Amygdala (tissue), 56 donors: ENCODE data around the gene RSF1.
"Not testable (repeated sequence)": the region's sequence is repeated elsewhere in the genome, so short reads cannot be mapped to it uniquely, and the experiment has no call there.

ENCODE experiments used
- DNase-seq, 56 donors: peaks; one replicate each; lab custom pipeline; 2025; lab: John Stamatoyannopoulos, UW

Gene RSF1

GRCh38 chr11:77633926-77634325 lies 186.6 kb downstream of the RSF1 start:
- not testable (repeated sequence) for DNase-seq

DNA sequence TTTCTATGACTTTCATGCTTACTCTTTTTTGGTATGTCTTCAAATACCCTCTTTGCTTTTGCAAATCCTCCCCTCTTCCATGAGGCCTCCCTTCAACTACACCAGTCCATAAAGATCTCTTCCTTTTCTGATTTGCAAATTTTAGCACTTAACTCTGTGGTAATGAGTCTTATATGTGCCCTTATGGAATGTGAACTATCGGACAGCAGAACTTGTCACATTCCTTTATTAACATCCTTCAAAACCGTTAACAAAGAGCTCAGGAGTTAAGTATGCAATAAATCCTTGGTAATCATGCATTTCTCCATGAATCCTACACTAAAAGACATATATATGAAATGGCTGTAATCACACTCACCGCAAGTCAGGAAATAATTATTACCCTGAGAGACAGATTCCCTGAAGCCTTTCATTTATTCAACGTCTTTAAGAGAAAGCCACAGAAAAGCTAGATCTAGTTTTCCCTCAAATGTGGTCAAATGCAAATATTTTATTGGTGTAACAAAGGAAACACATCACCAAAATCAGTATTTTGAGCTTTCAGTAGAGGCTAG lies 190.3 kb downstream of the RSF1 start:
- no peak for DNase-seq

GRCh38 chr11:77619576-77620198 lies 200.8 kb downstream of the RSF1 start:
- DNase-seq, result peak in 1 of 56 donors; percentile 22

DNA sequence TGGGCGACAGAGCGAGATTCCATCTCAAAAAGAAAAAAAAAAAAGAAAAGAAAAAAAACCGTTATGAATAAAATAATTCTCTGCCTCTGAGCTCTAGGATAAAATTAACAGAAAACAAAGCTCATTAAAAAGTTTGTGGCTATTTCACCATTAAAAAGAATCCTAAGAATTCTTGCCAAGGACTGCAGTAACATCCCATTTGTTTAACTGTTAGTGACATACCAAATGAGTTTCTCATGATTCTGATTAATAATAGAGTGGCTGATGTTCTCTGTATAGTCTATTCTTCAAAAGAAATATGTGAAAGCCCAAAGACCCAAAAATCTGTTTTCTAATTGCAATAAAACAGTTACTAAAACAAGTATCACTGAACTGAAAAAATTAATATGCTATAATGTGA lies 202.6 kb downstream of the RSF1 start:
- DNase-seq, result no peak

GRCh38 chr11:77611921-77612320 lies 208.6 kb downstream of the RSF1 start:
- DNase-seq, result no peak
